Thoracic aorta (tissue), 2 donors: ENCODE measurements around the gene SYCE3. TPM values are rescaled to one million over a fixed set of nuclear protein-coding genes. Genes with fewer than 3 reads are reported as not detected.

ENCODE experiments used
- ATAC-seq: fragments of 150-250 bp; one replicate; pipeline ENCODE4 v1.8.0; 2017; ENCODE audit warnings: low read depth; ENCODE audit not compliant: insufficient number of reproducible peaks, low FRiP score
- DNase-seq: peaks from one replicate; pipeline ENCODE4 v3.0.0-alpha.2; 2020; ENCODE audit warnings: low spot score
- H3K27ac ChIP-seq, 2 donors: fragments of 200-600 bp; sonication (generic); 1 replicate in 1 of 2; 2 replicates in 1 of 2; pipeline ENCODE4 v1.5.1; 2016; ENCODE audit warnings: mild to moderate bottlenecking in 2 of 2, moderate library complexity in 2 of 2
- H3K27me3 ChIP-seq: fragments of 200-600 bp; sonication (generic); replicated peaks from 2 replicates; pipeline ENCODE4 v1.6.0; 2016; ENCODE audit warnings: mild to moderate bottlenecking; ENCODE audit not compliant: insufficient read depth
- H3K36me3 ChIP-seq: fragments of 200-600 bp; sonication (generic); one replicate; pipeline ENCODE4 v1.5.1; 2016
- H3K4me1 ChIP-seq, 2 donors: fragments of 200-600 bp; sonication (generic); 1 replicate in 1 of 2; 2 replicates in 1 of 2; pipeline versions ENCODE4 v1.5.1 to v1.6.0; 2016; ENCODE audit warnings: low read depth in 2 of 2, mild to moderate bottlenecking in 1 of 2; ENCODE audit not compliant: control insufficient read depth in 1 of 2
- H3K4me3 ChIP-seq: fragments of 200-600 bp; sonication (generic); 2 replicates; pipeline ENCODE4 v1.5.1; 2016; ENCODE audit warnings: mild to moderate bottlenecking
- H3K9me3 ChIP-seq: fragments of 200-600 bp; sonication (generic); 2 replicates; pipeline ENCODE4 v1.5.1; 2016
- total RNA-seq, 2 donors: library from RNA; depleted of rRNA; stranded (reverse); fragments of >200 nt; gene quantifications; one replicate each; pipeline versions ENCODE4 v1.1.0 to v1.2.3, GENCODE V29; 2016
- TF ChIP-seq, protein P1 (sequence below): fragments of 200-600 bp; sonication (generic); IDR thresholded peaks from one replicate; pipeline ENCODE4 v1.5.1; 2019; ENCODE audit warnings: antibody characterized with exemption

SYCE3 gene
- total RNA-seq, 2 donors from 2014 or later, result not detected

DNA sequence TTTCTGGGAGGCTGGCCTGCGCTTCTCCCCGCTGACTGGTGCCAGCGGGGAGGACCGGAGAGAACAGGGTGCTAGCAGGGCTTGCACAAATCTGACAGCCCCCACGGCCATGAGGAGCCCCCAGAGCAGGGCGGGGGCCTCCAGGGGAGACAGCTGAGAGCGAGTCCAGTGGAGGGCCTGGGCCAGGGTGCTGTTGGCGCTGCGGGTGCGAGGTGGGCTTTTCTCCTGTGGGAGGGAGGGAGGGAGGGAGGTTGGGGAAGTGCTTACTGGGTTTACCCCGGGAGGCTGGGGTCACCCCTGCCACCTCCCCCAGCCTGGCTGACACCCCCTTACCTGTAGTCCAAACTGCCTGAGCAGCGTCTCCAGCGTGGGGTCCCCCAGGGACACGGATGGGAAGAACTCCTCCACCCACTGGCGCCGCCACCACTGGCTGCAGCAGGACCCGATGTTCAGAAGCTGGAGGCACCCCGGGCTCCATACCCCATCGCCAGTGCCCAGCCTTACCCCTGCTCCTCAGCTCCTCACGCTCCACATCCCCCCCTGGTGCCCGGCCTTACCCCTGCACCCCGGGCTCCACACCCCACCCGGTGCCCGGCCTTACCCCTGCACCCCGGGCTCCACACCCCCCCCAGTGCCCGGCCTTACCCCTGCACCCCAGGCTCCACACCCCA, 59.1 kb downstream of the SYCE3 start:
- Histone ChIP-seq H3K4me1 (peaks cover 8 to 20% of the 10 kb centered on the region in 2 donors), H3K36me3 (peaks cover 24% of the 10 kb centered on the region), H3K9me3 (no peaks in the 10 kb centered on the region), H3K4me3 (no peak overlapping the region), H3K27ac (no peak overlapping the region), H3K27me3 (no peaks in the 10 kb centered on the region)
- ATAC-seq (no peak), DNase-seq (no peak)
- TF ChIP-seq, protein P1, sequence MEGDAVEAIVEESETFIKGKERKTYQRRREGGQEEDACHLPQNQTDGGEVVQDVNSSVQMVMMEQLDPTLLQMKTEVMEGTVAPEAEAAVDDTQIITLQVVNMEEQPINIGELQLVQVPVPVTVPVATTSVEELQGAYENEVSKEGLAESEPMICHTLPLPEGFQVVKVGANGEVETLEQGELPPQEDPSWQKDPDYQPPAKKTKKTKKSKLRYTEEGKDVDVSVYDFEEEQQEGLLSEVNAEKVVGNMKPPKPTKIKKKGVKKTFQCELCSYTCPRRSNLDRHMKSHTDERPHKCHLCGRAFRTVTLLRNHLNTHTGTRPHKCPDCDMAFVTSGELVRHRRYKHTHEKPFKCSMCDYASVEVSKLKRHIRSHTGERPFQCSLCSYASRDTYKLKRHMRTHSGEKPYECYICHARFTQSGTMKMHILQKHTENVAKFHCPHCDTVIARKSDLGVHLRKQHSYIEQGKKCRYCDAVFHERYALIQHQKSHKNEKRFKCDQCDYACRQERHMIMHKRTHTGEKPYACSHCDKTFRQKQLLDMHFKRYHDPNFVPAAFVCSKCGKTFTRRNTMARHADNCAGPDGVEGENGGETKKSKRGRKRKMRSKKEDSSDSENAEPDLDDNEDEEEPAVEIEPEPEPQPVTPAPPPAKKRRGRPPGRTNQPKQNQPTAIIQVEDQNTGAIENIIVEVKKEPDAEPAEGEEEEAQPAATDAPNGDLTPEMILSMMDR, result no peak

DNA sequence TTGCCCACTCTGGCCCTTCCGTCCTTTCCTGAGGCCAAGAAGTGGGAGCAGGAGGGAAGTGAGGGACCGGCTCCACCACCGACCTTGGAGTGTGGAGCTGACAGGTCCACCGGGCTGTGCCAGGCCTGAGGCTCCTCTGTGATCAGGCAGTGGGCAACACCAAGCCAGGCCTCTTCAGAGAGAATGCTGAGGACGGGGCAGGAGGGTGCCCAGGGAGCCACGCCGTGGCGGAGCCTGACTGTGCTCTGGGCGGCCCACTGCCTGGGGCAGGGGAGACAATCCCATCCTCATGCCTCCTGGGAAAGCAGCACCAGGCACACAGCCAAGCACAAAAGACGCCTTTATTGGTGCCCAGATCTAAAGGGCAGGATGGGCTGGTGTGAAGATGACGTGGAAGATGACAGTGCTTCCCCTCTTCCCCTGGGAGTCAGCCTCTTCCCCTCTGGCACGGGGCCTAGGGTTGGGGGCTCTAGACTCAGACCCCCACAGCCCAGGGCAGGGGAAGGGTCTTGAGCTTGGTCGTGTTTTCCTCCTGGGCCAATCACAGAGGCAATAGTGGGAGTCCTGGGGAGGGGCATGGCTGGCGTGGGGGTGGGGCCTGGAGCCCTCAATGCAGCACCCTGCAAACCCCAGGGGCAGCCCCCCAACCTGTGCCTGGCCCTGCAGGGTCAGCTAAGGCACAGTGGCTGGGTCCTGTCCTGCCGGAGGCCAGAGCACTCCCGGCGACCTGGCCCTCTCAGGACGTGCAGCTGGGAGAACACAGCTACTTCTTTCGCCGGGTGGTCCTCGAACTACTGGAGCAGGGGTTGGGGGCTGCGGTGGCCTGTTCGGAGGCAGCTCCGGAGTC, 59.9 kb downstream of the SYCE3 start:
- H3K4me1 ChIP-seq, result peaks cover 6 to 18% of the 10 kb centered on the region in 2 donors
- no peaks in the 10 kb centered on the region for H3K9me3 ChIP-seq
- no peak overlapping the region for H3K27ac ChIP-seq
- DNase-seq, result no peak
- H3K4me3 ChIP-seq, result no peak overlapping the region
- peaks cover 24% of the 10 kb centered on the region for H3K36me3 ChIP-seq
- TF ChIP-seq, protein P1, result no peak
- no peaks in the 10 kb centered on the region for H3K27me3 ChIP-seq
- ATAC-seq, result no peak

DNA sequence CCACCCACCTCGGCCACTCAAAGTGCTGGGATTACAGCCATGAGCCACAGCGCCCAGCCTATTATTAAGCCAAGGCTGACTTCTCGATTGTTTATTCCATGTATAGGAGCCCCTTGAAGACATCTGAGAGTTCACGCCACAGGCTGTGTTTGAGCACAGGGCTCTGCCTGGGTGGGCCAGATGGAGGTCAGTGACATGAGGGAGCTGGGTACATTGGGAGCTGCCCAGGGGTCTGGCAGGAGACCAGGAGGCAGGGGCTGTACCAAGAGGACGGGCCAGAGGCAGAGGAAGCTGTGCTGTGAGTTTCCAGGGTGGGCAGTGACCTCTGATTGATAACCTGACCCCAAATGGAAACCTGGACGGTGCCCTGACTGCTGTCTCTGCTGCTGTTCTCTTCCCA, 60.6 kb downstream of the SYCE3 start:
- H3K27me3 ChIP-seq, result no peaks in the 10 kb centered on the region
- no peak for ATAC-seq
- TF ChIP-seq, protein P1, result no peak
- no peak overlapping the region for H3K27ac ChIP-seq
- DNase-seq, result no peak
- H3K4me3 ChIP-seq, result no peak overlapping the region
- no peaks in the 10 kb centered on the region for H3K9me3 ChIP-seq
- peaks cover 24% of the 10 kb centered on the region for H3K36me3 ChIP-seq
- peaks cover 6 to 18% of the 10 kb centered on the region in 2 donors for H3K4me1 ChIP-seq

Other genes starting within 250 kb of the SYCE3 start
- gene DENND6B, start 235.9 kb downstream of the SYCE3 start, total RNA-seq, result 1 to 10 TPM; 4.2 to 6.0 TPM
- gene PPP6R2, start 219.6 kb downstream of the SYCE3 start, total RNA-seq, result 10 to 100 TPM; 61.2 to 73.6 TPM
- gene SBF1, start 87.9 kb downstream of the SYCE3 start, total RNA-seq, result 10 to 100 TPM; 72.9 to 99.9 TPM
- under 1 TPM in 1 of 2 donors, not detected in 1; 0.14 TPM for gene ADM2, start 81.4 kb downstream of the SYCE3 start, total RNA-seq
- gene MIOX, start 76.1 kb downstream of the SYCE3 start, total RNA-seq, result not detected
- gene LMF2, start 55.2 kb downstream of the SYCE3 start, total RNA-seq, result 10 to 100 TPM; 61.9 to 87.6 TPM
- gene NCAPH2, start 54.7 kb downstream of the SYCE3 start, total RNA-seq, result 10 to 100 TPM; 40.8 to 50.4 TPM
- gene SCO2, start 37.3 kb downstream of the SYCE3 start, total RNA-seq, result 1 to 10 TPM; 3.5 to 4.5 TPM
- 10 to 100 TPM; 90.4 to 95.7 TPM for gene TYMP, start 32.9 kb downstream of the SYCE3 start, total RNA-seq
- gene KLHDC7B, start 17.0 kb downstream of the SYCE3 start, total RNA-seq, result not detected
- 10 to 100 TPM; 14.6 to 21.4 TPM for gene CPT1B, start 15.5 kb upstream of the SYCE3 start, total RNA-seq
- 10 to 100 TPM; 52.6 to 78.7 TPM for gene CHKB, start 19.9 kb upstream of the SYCE3 start, total RNA-seq
- gene MAPK8IP2, start 37.9 kb upstream of the SYCE3 start, total RNA-seq, result under 1 TPM; 0.41 to 0.92 TPM
- 10 to 100 TPM; 38.4 to 75.4 TPM for gene ARSA, start 65.2 kb upstream of the SYCE3 start, total RNA-seq
- gene SHANK3, start 109.9 kb upstream of the SYCE3 start, total RNA-seq, result 10 to 100 TPM; 10.7 to 14.3 TPM
- gene ACR, start 175.3 kb upstream of the SYCE3 start, total RNA-seq, result not detected
- gene RABL2B, start 220.7 kb upstream of the SYCE3 start, total RNA-seq, result 10 to 100 TPM; 14.7 to 19.9 TPM